GM19239 (cell line): ENCODE measurements around the gene ANKRD10.
A peak's percentile ranks its signal among the peaks of the same experiment; 100 is the strongest.

Experiments used
- DNase-seq: peaks from one replicate; pipeline ENCODE4 v3.0.0; 2011; ENCODE audit warnings: low spot score; ENCODE audit not compliant: insufficient read length
- FAIRE-seq: peaks from 2 replicates; lab custom pipeline; 2011; peaks lifted over from hg19 to GRCh38; lab: Jason Lieb, UNC

Gene ANKRD10

GRCh38 chr13:110916301-110917142 lies 1.7 kb upstream of the ANKRD10 start:
- DNase-seq = no peak
- FAIRE-seq = peak; percentile 75

- no peak for DNase-seq
- FAIRE-seq = no peak
Measured at GRCh38 chr13:110915874-110916206, 971 bp upstream of the ANKRD10 start.

GRCh38 chr13:110914331-110915056 lies 375 bp downstream of the ANKRD10 start:
- DNase-seq (peak; percentile 36), FAIRE-seq (no peak)

- DNase-seq = no peak
Measured at GRCh38 chr13:110914081-110914330, 863 bp downstream of the ANKRD10 start.

GRCh38 chr13:110913322-110914080 lies 1.4 kb downstream of the ANKRD10 start:
- DNase-seq = no peak
- FAIRE-seq = peak; percentile 65

More at GRCh38 chr13:110914081-110914330, 863 bp downstream of the ANKRD10 start:
- FAIRE-seq = peak; percentile 64

- DNase-seq (no peak), FAIRE-seq (peak; percentile 65)
Measured at GRCh38 chr13:110912651-110913051, 2.2 kb downstream of the ANKRD10 start.

- DNase-seq (no peak), FAIRE-seq (no peak)
Measured at GRCh38 chr13:110911880-110912279, 3.0 kb downstream of the ANKRD10 start.

- FAIRE-seq = no peak
Measured at GRCh38 chr13:110910013-110910890, 4.6 kb downstream of the ANKRD10 start.

GRCh38 chr13:110907951-110908898 lies 6.6 kb downstream of the ANKRD10 start:
- DNase-seq (no peak), FAIRE-seq (peak; percentile 65)

More at GRCh38 chr13:110910013-110910890, 4.6 kb downstream of the ANKRD10 start:
- DNase-seq = no peak

- DNase-seq (no peak), FAIRE-seq (no peak)
Measured at GRCh38 chr13:110907301-110907700, 7.6 kb downstream of the ANKRD10 start.

- DNase-seq = no peak
- peak; percentile 14 for FAIRE-seq
Measured at GRCh38 chr13:110904748-110905147, 10.1 kb downstream of the ANKRD10 start.

- FAIRE-seq (no peak), DNase-seq (no peak)
Measured at GRCh38 chr13:110902370-110902769, 12.5 kb downstream of the ANKRD10 start.

GRCh38 chr13:110897521-110897920 lies 17.3 kb downstream of the ANKRD10 start:
- no peak for DNase-seq
- FAIRE-seq = no peak

GRCh38 chr13:110897014-110897413 lies 17.9 kb downstream of the ANKRD10 start:
- FAIRE-seq (no peak), DNase-seq (no peak)

GRCh38 chr13:110894086-110894485 lies 20.8 kb downstream of the ANKRD10 start:
- DNase-seq (no peak), FAIRE-seq (no peak)

- no peak for FAIRE-seq
Measured at GRCh38 chr13:110893571-110893970, 21.3 kb downstream of the ANKRD10 start.

GRCh38 chr13:110890279-110891165 lies 24.3 kb downstream of the ANKRD10 start:
- DNase-seq (no peak), FAIRE-seq (no peak)

More at GRCh38 chr13:110893571-110893970, 21.3 kb downstream of the ANKRD10 start:
- DNase-seq = no peak

- FAIRE-seq (no peak), DNase-seq (no peak)
Measured at GRCh38 chr13:110888390-110888789, 26.5 kb downstream of the ANKRD10 start.
